Activated naive CD4-positive, alpha-beta T cell (primary cell): ENCODE results near the gene M1AP.

ENCODE experiments used
- DNase-seq, 4 experiments: peaks; one replicate each; lab custom pipeline; 2025; lab: John Stamatoyannopoulos, UW

M1AP gene

GRCh38 chr2:74593826-74594772 is 54.0 kb downstream of the M1AP start:
- DNase-seq = no peak

GRCh38 chr2:74588664-74589063 is 59.5 kb downstream of the M1AP start:
- no peak for DNase-seq

DNA sequence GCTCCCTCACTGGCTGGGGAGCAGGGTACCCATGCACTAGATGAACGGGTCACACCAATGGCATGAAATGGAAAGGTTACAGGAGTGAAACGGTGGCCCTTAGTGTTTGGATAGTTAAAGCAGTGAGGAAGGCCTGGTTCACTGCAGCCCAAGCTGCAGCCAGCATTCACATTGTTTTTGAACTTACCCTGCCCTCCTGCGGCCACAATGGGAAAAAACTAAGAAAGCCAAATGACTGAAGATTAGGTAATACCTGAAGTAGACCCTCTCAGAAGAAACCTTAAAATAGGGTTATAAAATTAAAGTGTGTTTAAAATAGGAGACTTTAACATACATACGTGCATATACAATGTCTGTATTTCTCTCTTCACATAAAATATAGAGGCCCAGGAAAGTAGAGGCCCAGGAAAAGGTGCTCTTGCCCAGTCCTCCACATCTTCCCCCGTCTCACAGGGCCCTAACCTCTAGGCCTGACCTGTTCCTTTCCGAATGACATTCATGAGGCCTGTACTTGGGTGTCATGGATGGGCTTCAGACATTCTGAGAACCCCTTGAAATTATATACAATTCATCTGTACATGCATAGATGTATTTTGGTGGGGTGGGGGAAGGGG is 60.4 kb downstream of the M1AP start:
- peak in 2 of 4 experiments; percentile 28 to 35 for DNase-seq

DNA sequence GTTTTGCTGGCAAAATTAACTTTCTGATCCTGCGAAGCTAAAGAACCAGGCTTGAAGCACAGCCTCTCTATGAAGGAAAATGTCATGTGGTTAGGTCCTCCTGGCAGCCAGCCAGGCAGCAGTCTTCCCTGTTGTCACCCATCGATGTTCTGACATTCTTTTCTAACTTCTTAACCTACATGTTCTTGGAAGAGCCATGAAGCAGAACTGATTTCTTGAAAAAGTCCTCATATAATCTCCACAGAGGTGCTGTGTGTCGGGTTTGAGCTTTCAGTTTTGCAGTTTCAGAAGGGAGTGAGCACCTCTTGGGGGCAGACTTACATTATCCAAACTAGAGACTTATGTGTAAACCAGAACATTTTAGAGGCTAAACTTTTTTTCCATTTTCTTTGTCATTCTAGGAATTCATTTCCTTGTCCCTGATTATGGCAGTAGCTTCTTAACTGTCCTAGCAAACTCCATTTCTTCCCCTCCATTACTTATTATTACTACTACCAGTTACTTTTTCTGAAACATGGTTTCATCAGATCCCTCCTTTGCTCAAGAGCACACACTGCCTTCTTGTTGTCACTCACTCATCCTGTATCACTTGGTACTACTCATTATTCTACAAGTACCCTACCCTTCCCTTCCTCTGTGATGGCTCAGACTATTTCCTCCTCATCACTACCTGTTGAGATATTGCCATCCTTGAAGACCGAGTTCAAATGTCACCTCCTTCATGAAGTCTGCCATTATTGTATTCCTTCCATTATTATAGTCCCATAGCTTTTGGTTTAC is 62.5 kb downstream of the M1AP start:
- DNase-seq = no peak

DNA sequence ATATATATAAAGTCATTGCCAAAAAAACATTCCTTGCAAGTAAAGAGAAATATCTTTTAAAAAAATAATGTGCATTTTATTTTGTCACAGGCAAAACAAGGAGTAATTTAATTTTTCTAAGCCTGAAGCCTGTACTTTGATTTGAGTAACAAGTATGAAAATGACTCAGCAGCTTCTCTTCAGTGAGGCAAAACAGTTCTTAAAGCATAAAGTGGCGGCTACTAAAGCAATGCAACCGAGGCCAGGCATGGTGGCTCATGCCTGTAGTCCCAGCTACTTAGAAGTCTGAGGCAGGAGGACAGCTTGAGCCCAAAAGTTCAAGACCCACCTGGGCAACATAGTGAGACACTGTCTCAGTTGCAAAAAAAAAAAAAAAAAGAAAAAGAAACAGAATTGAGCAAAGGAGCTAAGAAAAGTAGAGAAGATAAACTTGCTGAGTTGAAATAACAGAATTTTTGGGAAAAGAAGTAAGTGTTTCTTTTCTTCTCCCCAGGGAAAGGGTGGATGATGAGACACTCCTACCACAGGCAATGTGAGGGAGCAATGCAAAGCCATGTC is 64.0 kb downstream of the M1AP start:
- no peak for DNase-seq

- DNase-seq = no peak
These were observed 64.6 kb downstream of the M1AP start for GRCh38 chr2:74583504-74583903.

DNA sequence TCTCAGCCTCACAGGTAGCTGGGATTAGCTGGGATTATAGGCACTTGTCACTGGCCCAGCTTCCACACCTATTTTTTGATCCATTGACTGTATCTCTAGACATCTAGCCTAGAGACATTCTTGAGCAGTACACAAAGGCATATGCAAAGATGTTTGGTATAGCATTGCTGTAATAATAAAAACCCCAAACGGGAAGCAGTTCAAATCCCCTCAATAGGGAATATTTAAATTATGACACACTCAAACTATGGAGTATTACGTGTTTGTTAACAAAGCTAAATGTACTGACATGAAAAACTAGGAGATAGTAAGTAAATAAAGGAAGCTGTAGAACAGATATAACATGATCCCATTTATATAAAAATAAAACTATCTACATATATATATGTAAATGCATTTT is 65.9 kb downstream of the M1AP start:
- DNase-seq = no peak

DNA sequence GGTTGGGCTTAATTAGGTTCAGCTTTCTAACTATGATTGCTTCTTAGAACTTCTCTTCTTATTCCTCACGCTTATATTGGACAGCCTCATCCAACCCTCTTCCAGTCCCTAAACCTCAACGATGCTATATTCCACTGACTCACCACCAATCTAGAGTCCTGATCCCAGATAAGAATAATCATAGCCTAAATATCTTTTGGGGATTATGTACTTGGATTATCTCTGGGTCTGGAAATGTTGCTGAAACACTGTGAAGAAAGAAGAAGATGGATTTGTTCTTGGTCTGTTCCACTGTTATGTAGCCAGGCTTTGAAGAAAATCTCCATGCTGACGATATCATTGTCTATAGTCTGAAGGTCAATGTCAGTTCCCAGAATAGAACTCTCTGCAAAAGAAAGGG is 66.7 kb downstream of the M1AP start:
- no peak for DNase-seq

GRCh38 chr2:74578408-74578807 is 69.7 kb downstream of the M1AP start:
- DNase-seq = no peak

GRCh38 chr2:74577448-74577847 is 70.7 kb downstream of the M1AP start:
- DNase-seq = no peak

- no peak for DNase-seq
These were observed 71.3 kb downstream of the M1AP start for GRCh38 chr2:74576863-74577229.

DNA sequence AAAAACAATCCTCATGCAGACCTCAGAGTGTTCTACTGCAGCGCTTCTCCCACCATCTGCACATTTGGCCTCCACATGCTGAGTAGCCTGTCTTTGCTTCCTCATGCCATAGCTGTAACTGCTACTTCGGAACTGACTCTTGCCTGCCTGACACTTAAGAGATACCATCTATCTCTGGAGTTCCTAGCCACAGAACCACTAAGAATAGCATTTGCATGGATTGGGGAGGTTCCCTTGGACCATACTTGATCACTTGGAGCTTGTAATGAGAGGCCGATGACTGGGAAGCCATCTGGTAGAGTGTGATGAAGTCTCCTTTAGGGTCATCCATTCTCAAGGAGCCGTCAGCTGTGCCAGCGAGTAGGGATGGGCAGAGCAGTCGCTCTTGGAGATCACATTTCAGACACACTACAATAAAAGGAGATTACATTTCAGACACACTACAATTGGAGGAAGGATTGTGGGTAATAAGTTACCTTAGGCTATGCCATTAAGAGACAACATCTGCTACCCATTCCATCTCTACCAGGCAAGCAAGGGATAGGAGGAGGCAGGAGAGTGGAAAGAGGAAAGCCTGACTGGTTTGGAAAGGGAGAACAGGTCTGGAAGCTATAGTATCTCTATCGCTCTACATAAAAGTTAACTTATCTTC is 71.8 kb downstream of the M1AP start:
- no peak for DNase-seq

GRCh38 chr2:74575320-74575719 is 72.8 kb downstream of the M1AP start:
- no peak for DNase-seq

DNA sequence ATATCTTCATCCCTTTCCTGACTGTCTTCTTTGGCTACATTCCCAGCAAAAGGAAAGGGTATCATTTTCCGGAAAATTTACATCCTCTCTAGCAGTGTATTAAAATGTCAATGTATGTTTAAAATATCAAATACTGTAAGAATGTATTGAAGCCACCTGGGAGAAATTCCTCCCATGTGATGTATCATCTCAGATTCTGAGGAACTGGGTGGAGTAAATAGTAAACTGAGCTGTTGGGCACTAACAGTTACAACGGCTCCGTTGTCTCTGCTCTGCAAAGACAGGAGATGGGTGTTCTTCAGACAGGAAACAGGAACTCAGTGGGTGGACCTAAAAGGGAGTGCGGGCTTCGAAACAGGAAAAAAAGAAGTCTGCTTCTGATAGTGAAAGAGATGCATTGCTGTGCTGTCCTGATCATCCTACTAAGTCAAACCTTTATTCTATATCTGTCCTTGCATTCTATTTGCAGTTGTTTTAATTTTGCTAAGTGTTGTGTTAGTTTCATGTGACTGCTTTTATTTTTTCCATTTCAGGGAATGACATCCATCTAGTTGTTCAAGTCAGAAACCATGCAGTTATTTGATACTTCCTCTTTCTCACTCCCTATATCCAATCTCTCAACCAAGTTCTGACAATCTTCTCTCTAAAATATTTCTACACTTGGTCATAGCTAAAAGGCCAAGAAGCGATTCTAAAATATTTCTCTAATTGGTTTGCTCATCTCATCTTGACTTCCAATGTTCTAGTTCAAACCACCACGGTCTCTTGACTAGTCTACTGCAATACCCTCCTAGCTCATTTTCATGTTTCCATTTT is 74.2 kb downstream of the M1AP start:
- DNase-seq = no peak

GRCh38 chr2:74572178-74572925 is 75.8 kb downstream of the M1AP start:
- DNase-seq = no peak

DNA sequence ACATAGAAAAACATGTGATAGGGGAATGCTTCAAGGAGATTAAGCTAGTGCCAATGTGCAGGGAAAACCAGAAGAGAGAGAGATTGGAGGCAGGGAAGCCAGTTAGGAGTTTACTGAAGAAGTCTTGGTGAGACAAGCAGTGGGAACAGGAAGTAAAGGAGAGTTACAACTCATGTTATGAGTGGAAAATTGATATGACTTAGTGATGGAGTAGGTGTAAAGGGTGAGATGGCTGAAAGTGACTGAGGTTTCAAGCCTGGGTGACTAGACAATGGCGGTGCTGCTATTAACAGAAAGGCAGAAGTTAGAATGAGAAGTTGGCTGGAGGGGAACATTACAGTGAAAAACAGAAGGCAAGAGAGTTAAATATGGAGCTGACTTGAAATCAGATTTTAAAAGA is 77.1 kb downstream of the M1AP start:
- DNase-seq = no peak

- no peak for DNase-seq
These were observed 78.4 kb downstream of the M1AP start for GRCh38 chr2:74569686-74570085.

- no peak for DNase-seq
These were observed 80.2 kb downstream of the M1AP start for GRCh38 chr2:74567881-74568280.

- no peak for DNase-seq
These were observed 81.4 kb downstream of the M1AP start for GRCh38 chr2:74566754-74567085.

DNA sequence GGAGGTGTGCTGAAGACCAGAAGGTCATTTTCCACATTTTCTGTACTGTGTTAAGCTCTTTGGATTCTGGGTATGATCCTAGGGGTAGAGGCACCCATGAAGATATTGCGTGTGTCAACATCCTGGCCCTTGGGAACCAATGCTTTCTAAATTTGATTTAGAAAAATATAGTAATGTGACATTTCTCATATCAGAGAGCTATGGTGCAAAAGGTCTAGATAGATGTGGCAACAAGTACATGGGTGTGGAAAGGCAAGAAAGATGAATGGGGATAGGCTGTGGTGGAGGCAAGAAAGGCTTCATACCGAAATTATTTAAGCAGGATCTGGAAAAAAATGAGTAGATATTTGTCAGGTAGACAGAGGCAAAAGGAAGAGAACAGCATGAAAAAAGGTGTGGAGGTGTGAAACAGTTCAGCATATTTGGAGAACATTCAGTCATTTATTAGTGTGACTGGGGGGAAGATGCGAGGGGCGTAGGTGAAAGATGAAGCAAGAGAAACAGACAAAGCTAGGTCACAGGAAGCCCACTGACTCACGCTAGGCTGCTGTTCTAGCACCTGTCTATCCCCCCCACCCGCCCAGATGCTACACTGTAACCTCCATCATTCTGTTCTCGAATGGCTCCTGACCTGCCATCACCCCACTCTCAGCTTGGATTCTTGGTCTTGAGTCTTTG is 81.9 kb downstream of the M1AP start:
- DNase-seq = no peak
